HEK293T (cell line): ENCODE results near the gene TAOK1.

Experiments
- ARNT ChIP-seq: fragments of 450-650 bp; IDR thresholded peaks from 2 replicates; pipeline ENCODE4 v1.6.1; 2017; ENCODE audit warnings: mild to moderate bottlenecking
- BHLHE40 ChIP-seq: fragments of 450-650 bp; IDR thresholded peaks from 2 replicates; pipeline ENCODE4 v1.6.1; 2016; ENCODE audit warnings: mild to moderate bottlenecking, moderate library complexity, borderline replicate concordance
- ELF4 ChIP-seq: fragments of 450-650 bp; IDR thresholded peaks from 2 replicates; pipeline ENCODE4 v1.6.1; 2017; ENCODE audit warnings: antibody characterized with exemption
- FOXA1 ChIP-seq: fragments of 450-650 bp; IDR thresholded peaks from 2 replicates; pipeline ENCODE4 v1.6.1; 2016; ENCODE audit warnings: mild to moderate bottlenecking
- FOXK2 ChIP-seq: fragments of 450-650 bp; IDR thresholded peaks from 2 replicates; pipeline ENCODE4 v1.6.1; 2016; ENCODE audit warnings: mild to moderate bottlenecking
- HDGF ChIP-seq: fragments of 450-650 bp; IDR thresholded peaks from 2 replicates; pipeline ENCODE4 v1.6.1; 2017; ENCODE audit warnings: antibody characterized with exemption, borderline replicate concordance
- LEF1 ChIP-seq: fragments of 450-650 bp; IDR thresholded peaks from 2 replicates; pipeline ENCODE4 v1.6.1; 2017; ENCODE audit warnings: mild to moderate bottlenecking, borderline replicate concordance
- NFRKB ChIP-seq: fragments of 450-650 bp; IDR thresholded peaks from 2 replicates; pipeline ENCODE4 v1.6.1; 2016; ENCODE audit warnings: mild to moderate bottlenecking, moderate library complexity
- SP1 ChIP-seq: fragments of 450-650 bp; IDR thresholded peaks from 2 replicates; pipeline ENCODE4 v1.6.1; 2017
- TARDBP ChIP-seq: fragments of 450-650 bp; IDR thresholded peaks from 2 replicates; pipeline ENCODE4 v1.6.1; 2016

- TF ChIP-seq FOXA1 (no peak), LEF1 (no peak), BHLHE40 (no peak), ARNT (no peak), TARDBP (no peak), NFRKB (no peak), HDGF (no peak), SP1 (no peak), FOXK2 (no peak), ELF4 (no peak)
Measured at GRCh38 chr17:29352146-29352545, 38.0 kb upstream of the TAOK1 start.
